HepG2 (cell line): ENCODE measurements around the gene PEAK1.

ENCODE experiments used
- CC2D1A ChIP-seq: sonication (generic); formaldehyde crosslinking; IDR thresholded peaks from 2 replicates; pipeline ENCODE4 v1.8.1; 2023; ENCODE audit warnings: mild to moderate bottlenecking, missing genetic modification reagents
- POLR2AphosphoS5 ChIP-seq: IDR thresholded peaks from 2 replicates; pipeline ENCODE4 v1.6.1; 2012; ENCODE audit warnings: low read depth, low read length
- TAF1 ChIP-seq: sonication (generic); formaldehyde crosslinking; IDR thresholded peaks from 2 replicates; pipeline ENCODE4 v1.4.0; 2020; ENCODE audit warnings: missing genetic modification reagents
- ZFP91 ChIP-seq: sonication (generic); formaldehyde crosslinking; IDR thresholded peaks from 2 replicates; pipeline ENCODE4 v1.9.0; 2022; ENCODE audit warnings: missing genetic modification reagents, mild to moderate bottlenecking, borderline replicate concordance
- ZNF12 ChIP-seq: sonication (generic); formaldehyde crosslinking; IDR thresholded peaks from 2 replicates; pipeline ENCODE4 v1.5.0; 2020; ENCODE audit warnings: missing genetic modification reagents
- ZNF382 ChIP-seq: sonication (generic); formaldehyde crosslinking; IDR thresholded peaks from 2 replicates; pipeline ENCODE4 v1.5.0; 2020; ENCODE audit warnings: missing genetic modification reagents, mild to moderate bottlenecking, borderline replicate concordance
- ZNF768 ChIP-seq: sonication (generic); formaldehyde crosslinking; IDR thresholded peaks from 2 replicates; pipeline ENCODE4 v1.4.0; 2020; ENCODE audit warnings: missing genetic modification reagents
- TF ChIP-seq, protein P1 (sequence below): sonication (generic); formaldehyde crosslinking; IDR thresholded peaks from 2 replicates; pipeline ENCODE4 v1.5.0; 2020; ENCODE audit warnings: mild to moderate bottlenecking, missing genetic modification reagents, moderate library complexity
- TF ChIP-seq, protein P2 (sequence below): sonication (generic); formaldehyde crosslinking; IDR thresholded peaks from 2 replicates; pipeline ENCODE4 v1.4.0; 2020; ENCODE audit warnings: missing genetic modification reagents
- TF ChIP-seq, protein P3 (sequence below): sonication (generic); formaldehyde crosslinking; IDR thresholded peaks from 2 replicates; pipeline ENCODE4 v1.4.0; 2020; ENCODE audit warnings: mild to moderate bottlenecking, missing genetic modification reagents

DNA sequence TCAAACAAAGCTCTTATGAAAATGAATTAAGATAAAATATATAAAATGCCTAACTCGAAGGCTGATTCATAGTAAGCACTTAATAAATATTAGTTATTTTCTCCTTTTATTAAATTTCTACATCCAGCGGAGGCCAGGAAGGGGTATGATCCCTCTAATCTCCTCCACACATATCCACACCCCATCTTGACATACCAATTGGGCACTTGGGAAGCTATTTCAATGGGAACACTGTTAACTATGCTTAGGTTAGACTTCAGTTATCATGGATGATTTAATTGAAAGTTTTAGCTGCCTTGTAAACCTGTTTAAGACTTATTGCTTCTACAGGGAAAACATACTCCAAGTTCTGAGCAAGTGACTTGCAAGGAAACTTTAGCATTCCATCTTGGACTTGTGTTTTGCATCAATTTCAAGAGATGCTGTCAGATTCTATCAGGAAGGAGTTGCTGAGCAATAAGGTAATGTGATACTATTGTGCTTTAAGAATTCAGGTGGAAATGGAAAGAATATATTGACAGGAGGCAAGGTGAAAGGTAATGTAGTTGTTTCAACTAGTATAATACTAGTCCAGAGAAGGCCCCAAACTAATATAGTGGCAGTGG, 228.6 kb downstream of the PEAK1 start:
- TF ChIP-seq, protein P1, sequence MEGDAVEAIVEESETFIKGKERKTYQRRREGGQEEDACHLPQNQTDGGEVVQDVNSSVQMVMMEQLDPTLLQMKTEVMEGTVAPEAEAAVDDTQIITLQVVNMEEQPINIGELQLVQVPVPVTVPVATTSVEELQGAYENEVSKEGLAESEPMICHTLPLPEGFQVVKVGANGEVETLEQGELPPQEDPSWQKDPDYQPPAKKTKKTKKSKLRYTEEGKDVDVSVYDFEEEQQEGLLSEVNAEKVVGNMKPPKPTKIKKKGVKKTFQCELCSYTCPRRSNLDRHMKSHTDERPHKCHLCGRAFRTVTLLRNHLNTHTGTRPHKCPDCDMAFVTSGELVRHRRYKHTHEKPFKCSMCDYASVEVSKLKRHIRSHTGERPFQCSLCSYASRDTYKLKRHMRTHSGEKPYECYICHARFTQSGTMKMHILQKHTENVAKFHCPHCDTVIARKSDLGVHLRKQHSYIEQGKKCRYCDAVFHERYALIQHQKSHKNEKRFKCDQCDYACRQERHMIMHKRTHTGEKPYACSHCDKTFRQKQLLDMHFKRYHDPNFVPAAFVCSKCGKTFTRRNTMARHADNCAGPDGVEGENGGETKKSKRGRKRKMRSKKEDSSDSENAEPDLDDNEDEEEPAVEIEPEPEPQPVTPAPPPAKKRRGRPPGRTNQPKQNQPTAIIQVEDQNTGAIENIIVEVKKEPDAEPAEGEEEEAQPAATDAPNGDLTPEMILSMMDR (CRISPR knock-in tag): no peak
- TF ChIP-seq ZNF768 (CRISPR knock-in tag) (no peak), CC2D1A (CRISPR knock-in tag) (no peak), POLR2AphosphoS5 (no peak), TAF1 (CRISPR knock-in tag) (no peak), ZFP91 (CRISPR knock-in tag) (no peak), ZNF12 (CRISPR knock-in tag) (no peak), ZNF382 (CRISPR knock-in tag) (no peak)
- TF ChIP-seq, protein P2, sequence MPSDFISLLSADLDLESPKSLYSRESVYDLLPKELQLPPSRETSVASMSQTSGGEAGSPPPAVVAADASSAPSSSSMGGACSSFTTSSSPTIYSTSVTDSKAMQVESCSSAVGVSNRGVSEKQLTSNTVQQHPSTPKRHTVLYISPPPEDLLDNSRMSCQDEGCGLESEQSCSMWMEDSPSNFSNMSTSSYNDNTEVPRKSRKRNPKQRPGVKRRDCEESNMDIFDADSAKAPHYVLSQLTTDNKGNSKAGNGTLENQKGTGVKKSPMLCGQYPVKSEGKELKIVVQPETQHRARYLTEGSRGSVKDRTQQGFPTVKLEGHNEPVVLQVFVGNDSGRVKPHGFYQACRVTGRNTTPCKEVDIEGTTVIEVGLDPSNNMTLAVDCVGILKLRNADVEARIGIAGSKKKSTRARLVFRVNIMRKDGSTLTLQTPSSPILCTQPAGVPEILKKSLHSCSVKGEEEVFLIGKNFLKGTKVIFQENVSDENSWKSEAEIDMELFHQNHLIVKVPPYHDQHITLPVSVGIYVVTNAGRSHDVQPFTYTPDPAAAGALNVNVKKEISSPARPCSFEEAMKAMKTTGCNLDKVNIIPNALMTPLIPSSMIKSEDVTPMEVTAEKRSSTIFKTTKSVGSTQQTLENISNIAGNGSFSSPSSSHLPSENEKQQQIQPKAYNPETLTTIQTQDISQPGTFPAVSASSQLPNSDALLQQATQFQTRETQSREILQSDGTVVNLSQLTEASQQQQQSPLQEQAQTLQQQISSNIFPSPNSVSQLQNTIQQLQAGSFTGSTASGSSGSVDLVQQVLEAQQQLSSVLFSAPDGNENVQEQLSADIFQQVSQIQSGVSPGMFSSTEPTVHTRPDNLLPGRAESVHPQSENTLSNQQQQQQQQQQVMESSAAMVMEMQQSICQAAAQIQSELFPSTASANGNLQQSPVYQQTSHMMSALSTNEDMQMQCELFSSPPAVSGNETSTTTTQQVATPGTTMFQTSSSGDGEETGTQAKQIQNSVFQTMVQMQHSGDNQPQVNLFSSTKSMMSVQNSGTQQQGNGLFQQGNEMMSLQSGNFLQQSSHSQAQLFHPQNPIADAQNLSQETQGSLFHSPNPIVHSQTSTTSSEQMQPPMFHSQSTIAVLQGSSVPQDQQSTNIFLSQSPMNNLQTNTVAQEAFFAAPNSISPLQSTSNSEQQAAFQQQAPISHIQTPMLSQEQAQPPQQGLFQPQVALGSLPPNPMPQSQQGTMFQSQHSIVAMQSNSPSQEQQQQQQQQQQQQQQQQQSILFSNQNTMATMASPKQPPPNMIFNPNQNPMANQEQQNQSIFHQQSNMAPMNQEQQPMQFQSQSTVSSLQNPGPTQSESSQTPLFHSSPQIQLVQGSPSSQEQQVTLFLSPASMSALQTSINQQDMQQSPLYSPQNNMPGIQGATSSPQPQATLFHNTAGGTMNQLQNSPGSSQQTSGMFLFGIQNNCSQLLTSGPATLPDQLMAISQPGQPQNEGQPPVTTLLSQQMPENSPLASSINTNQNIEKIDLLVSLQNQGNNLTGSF: no peak
- TF ChIP-seq, protein P3, sequence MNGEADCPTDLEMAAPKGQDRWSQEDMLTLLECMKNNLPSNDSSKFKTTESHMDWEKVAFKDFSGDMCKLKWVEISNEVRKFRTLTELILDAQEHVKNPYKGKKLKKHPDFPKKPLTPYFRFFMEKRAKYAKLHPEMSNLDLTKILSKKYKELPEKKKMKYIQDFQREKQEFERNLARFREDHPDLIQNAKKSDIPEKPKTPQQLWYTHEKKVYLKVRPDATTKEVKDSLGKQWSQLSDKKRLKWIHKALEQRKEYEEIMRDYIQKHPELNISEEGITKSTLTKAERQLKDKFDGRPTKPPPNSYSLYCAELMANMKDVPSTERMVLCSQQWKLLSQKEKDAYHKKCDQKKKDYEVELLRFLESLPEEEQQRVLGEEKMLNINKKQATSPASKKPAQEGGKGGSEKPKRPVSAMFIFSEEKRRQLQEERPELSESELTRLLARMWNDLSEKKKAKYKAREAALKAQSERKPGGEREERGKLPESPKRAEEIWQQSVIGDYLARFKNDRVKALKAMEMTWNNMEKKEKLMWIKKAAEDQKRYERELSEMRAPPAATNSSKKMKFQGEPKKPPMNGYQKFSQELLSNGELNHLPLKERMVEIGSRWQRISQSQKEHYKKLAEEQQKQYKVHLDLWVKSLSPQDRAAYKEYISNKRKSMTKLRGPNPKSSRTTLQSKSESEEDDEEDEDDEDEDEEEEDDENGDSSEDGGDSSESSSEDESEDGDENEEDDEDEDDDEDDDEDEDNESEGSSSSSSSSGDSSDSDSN (CRISPR knock-in tag): no peak
